Left cardiac atrium (tissue), 4 donors: ENCODE results near the gene TDRD9. TPM values are rescaled to one million over a fixed set of nuclear protein-coding genes. Genes with fewer than 3 reads are reported as not detected.
"Not testable (repeated sequence)": the region's sequence is repeated elsewhere in the genome, so short reads cannot be mapped to it uniquely, and the experiment has no call there.

Source experiments
- ATAC-seq, 2 donors: fragments of 200-7000 bp; cut with Tn5 transposase; one replicate each; pipeline ENCODE4 v1.9.1; 2020; ENCODE audit warnings: mild to moderate bottlenecking in 2 of 2, moderate library complexity in 2 of 2
- DNase-seq: peaks from one replicate; pipeline ENCODE4 v3.0.0-alpha.2; 2020
- intact Hi-C, 2 donors: fragments of 100-400 bp; cut with DNase I; formaldehyde crosslinking; loops; one replicate each; pipeline versions ENCODE4 v1.14.1 to v1.15.1; 2022 to 2023
- long read RNA-seq: library from polyadenylated mRNA; unstranded; transcript quantifications from one replicate; pipeline ENCODE4 v2.0.0, GENCODE V29; 2021
- total RNA-seq, 2 donors: library from RNA; stranded (reverse); fragmentation: NEBNext Ultra II Directional; extraction: Animal tissue kit (Norgen Biotek cat#: 25700); gene quantifications; one replicate each; pipeline ENCODE4 v1.2.1, GENCODE V29; 2021
- donor health status: DM: no; HTN: yes; CAD: no.
- donor health status: DM: no; HTN: yes; CAD: no; lungs with severe emphysema.
- donor health status: DM: yes; HTN: yes; CAD: no.
- donor health status: Dilated cardiomyopathy.

TDRD9 gene
- total RNA-seq: 10 to 100 TPM in 1 of 2 donors, 1 to 10 TPM in 1; 3.5 to 12.1 TPM
- long read RNA-seq, partial matches to known transcripts: 0 of 1 reads
- long read RNA-seq, other reads (novel, unspliced or antisense): 0 of 1 reads

GRCh38 chr14:103928011-103928890, at the start of gene TDRD9:
Gene TDRD9 (plus strand): TSS chr14:103928456. CDS start chr14:103928510, 54 bp downstream.
- no peak for ATAC-seq
- intact Hi-C loops: no loop called here
- DNase-seq: no peak

GRCh38 chr14:103879118-103879569, 49.1 kb upstream of the TDRD9 start:
- ATAC-seq (no peak), DNase-seq (no peak)
- intact Hi-C loops: no loop called here

GRCh38 chr14:103879570-103880347, 48.5 kb upstream of the TDRD9 start:
- peak; percentile 57 for DNase-seq
- peak; percentile 62 to 79 for ATAC-seq
- intact Hi-C loops: loop anchor here in 1 of 2 donors (5.0 kb wide), 1 partner anchor 72 kb away; no protein-coding TSS in a partner anchor

- intact Hi-C loops: loop anchor here in 1 of 2 donors (5.0 kb wide), 1 partner anchor 73 kb away; no protein-coding TSS in a partner anchor
- DNase-seq: peak; percentile 87
- peak; percentile 65 to 81 for ATAC-seq
These were observed 47.6 kb upstream of the TDRD9 start for GRCh38 chr14:103880348-103881267.

GRCh38 chr14:103881268-103882201, 46.7 kb upstream of the TDRD9 start:
- DNase-seq (peak; percentile 77), ATAC-seq (peak; percentile 44 to 45)
- intact Hi-C loops: loop anchor here in 1 of 2 donors (5.0 kb wide), 1 partner anchor 74 kb away; no protein-coding TSS in a partner anchor

- intact Hi-C loops: loop anchor here in 1 of 2 donors (5.0 kb wide), 1 partner anchor 75 kb away; no protein-coding TSS in a partner anchor
- ATAC-seq (no peak), DNase-seq (no peak)
These were observed 45.6 kb upstream of the TDRD9 start for GRCh38 chr14:103882503-103883262.

GRCh38 chr14:103883263-103883523, 45.1 kb upstream of the TDRD9 start:
- DNase-seq: no peak
- intact Hi-C loops: loop anchor here in 1 of 2 donors (5.0 kb wide), 1 partner anchor 76 kb away; no protein-coding TSS in a partner anchor
- ATAC-seq: no peak

GRCh38 chr14:103884854-103885253, 43.4 kb upstream of the TDRD9 start:
- ATAC-seq: no peak
- DNase-seq: no peak
- intact Hi-C loops: loop anchor here in 1 of 2 donors (5.0 kb wide), 1 partner anchor 78 kb away; no protein-coding TSS in a partner anchor

GRCh38 chr14:103885509-103885932, 42.7 kb upstream of the TDRD9 start:
- DNase-seq (no peak), ATAC-seq (no peak)
- intact Hi-C loops: no loop called here

- DNase-seq (no peak), ATAC-seq (no peak)
- intact Hi-C loops: no loop called here
These were observed 41.7 kb upstream of the TDRD9 start for GRCh38 chr14:103886304-103887169.

- ATAC-seq (no peak), DNase-seq (no peak)
These were observed 41.1 kb upstream of the TDRD9 start for GRCh38 chr14:103887170-103887501.

GRCh38 chr14:103887557-103888115, 40.6 kb upstream of the TDRD9 start:
- DNase-seq: no peak
- intact Hi-C loops: no loop called here
- ATAC-seq: no peak

More at GRCh38 chr14:103887170-103887501, 41.1 kb upstream of the TDRD9 start:
- intact Hi-C loops: no loop called here

GRCh38 chr14:103889002-103889312, 39.3 kb upstream of the TDRD9 start:
- intact Hi-C loops, DNase-seq, ATAC-seq: not testable (repeated sequence)

- intact Hi-C loops: loop anchor here in 1 of 2 donors (10.0 kb wide), 1 partner anchor 75 kb away; no protein-coding TSS in a partner anchor
- DNase-seq (no peak), ATAC-seq (peak in 1 of 2 donors; percentile 8)
These were observed 38.8 kb upstream of the TDRD9 start for GRCh38 chr14:103889313-103890051.

- DNase-seq (no peak), ATAC-seq (no peak)
- intact Hi-C loops: loop anchor here in 1 of 2 donors (10.0 kb wide), 1 partner anchor 75 kb away; no protein-coding TSS in a partner anchor
These were observed 38.2 kb upstream of the TDRD9 start for GRCh38 chr14:103890052-103890371.
